Stimulated activated naive CD4-positive, alpha-beta T cell (primary cell): ENCODE measurements around the gene KBTBD13.
"Not testable (repeated sequence)": the region's sequence is repeated elsewhere in the genome, so short reads cannot be mapped to it uniquely, and the experiment has no call there.

ENCODE experiments used
- DNase-seq, 6 experiments: peaks; one replicate each; lab custom pipeline; 2025; lab: John Stamatoyannopoulos, UW

Gene KBTBD13

GRCh38 chr15:65076486-65077290 is at the start of gene KBTBD13:
Gene KBTBD13 (plus strand): TSS chr15:65076746. CDS start chr15:65076816, 70 bp downstream.
- no peak for DNase-seq

GRCh38 chr15:65026756-65027155 is 49.8 kb upstream of the KBTBD13 start:
- no peak for DNase-seq

DNA sequence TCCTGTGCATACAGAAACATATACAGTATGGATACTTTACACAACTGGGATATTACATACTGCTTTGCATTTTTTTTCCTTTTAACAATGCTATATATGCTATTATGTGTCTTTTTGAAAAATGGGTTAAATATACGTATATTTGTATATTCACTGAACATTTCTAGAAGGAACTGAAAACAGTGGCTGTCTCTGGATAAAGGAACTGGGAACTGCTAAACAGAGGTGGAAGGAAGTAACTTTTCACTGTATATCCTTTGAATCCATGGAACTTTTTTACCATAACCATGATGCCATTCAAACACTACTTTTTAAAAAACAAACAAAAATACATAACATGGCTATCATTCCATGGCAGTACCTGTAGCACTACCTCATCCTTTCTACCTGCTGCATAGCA is 49.0 kb upstream of the KBTBD13 start:
- no peak for DNase-seq

- peak in 2 of 6 experiments; percentile 4 to 9 for DNase-seq
Measured at GRCh38 chr15:65028338-65028737, 48.2 kb upstream of the KBTBD13 start.

DNA sequence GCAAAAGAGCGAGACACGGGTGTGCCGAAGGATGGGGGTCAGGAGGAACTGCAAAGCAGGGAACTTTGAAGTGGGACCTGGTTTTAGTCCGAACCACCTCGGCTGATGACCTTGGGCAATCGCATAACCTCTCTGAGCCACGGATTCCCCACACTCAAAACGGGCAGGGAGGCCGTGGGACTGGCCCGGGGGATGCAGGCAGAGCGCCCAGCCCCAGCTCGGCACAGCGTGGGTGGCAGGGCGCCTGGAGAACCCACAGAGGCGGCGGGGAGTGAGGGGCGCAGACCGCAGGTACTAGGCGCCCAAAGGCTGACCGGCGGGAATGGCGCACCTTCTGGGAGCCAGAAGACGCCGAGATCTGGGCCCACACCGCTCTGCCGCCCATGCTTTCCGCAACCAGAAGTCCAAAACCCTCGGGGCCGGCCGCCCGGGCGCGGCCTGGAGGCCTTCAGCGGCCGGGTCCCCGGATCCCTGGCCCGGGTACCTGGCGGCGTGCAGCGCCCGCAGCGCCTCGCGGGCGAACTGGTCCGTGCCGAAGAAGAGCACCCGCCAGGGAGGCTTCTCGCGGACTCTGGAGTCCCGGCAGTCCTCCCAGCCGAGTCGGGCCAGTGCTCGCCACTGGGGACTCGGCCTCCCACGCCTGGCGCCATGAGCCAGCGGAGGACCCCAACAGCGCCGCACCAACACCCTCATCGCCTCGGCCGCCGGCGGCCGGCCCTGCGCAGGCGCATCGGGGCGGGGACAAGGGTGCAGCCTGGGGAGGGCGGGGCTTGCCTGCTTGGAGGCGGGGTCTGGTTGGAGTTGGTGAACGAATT is 47.4 kb upstream of the KBTBD13 start, which contains the start of gene MTFMT:
TSS of gene MTFMT (minus strand) at position 719 of the 815 bp plus-strand sequence. CDS start at position 693, 26 bp downstream.
- peak; percentile 66 to 90 (median 87) for DNase-seq

DNA sequence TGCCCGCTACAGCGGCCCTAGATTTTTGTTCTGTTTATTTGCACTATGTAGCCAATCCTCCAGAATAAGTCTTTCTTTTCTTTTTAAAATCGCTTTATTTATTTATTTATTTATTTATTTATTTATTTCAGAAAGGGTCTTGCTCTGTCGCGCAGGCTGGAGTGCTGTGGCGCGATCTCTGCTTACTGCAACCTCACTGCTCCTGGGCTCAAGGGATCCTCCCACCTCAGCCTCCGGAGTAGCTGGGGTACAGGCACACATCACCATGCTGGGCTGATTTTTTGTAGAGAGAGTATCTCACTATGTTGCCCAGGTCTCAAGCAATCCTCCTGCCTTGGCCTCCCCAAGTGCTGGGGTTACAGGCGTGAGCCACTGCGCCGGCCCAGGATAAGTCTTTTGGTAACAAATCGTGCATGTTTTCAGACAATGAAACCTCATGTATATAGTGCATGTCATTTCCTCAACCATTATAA is 46.8 kb upstream of the KBTBD13 start:
- DNase-seq, result no peak

DNA sequence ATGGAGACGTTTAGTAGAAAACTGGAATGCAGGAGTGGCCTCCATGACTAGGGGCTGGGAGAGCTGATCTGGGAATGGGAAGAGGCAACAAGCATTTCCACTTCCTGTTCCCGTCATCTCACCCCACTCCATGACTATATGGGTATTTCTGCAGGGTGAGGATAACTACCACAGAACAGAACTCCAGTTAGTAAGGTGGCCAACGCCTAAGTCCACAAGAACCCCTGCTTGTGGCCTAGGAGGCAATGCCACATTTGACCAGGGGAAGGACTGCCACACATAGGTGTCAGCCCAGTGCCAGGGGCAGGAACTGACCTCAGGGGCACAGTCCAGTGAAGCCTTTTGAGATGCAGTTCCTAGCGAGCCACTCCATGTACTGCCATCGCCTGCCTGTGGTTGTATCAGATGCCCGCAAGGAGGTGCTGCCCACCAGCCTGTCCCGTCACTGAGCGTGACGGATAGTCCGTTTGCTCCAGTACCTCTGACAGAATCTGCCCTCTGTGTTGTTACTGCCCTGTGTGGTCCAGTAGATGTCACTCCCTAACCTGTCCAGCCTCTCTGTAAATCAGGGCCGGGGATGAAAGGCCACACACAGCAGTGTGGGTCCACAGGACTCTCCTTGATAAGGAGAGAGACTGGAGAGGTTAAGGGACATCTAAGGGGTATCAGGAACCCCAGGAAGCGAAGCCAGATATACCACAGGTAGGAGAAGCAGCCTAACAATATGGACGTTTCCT is 43.6 kb upstream of the KBTBD13 start:
- peak in 3 of 6 experiments; percentile 9 to 12 (median 11) for DNase-seq

- peak in 2 of 6 experiments; percentile 40 to 45 for DNase-seq
Measured at GRCh38 chr15:65033659-65034269, 42.8 kb upstream of the KBTBD13 start.

DNA sequence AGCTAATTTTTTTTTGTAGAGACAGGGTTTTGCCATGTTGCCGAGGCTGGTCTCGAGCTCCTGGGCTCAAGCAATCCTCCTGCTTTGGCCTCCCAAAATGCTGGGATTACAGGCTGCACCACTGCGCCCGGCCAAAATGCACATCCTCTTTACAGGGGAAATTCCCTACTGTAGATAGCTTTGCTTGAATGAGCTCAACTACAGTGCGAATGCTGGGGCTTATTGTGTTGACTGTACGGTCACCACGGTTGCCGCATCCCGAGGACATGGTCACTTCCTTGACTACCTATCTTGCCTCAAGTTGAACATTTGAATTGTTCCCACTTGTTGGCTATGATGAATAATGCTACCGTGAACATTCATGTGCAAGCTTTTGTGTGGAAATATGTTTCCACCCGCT is 41.8 kb upstream of the KBTBD13 start:
- DNase-seq, result no peak

GRCh38 chr15:65037309-65037708 is 39.2 kb upstream of the KBTBD13 start:
- DNase-seq, result no peak

DNA sequence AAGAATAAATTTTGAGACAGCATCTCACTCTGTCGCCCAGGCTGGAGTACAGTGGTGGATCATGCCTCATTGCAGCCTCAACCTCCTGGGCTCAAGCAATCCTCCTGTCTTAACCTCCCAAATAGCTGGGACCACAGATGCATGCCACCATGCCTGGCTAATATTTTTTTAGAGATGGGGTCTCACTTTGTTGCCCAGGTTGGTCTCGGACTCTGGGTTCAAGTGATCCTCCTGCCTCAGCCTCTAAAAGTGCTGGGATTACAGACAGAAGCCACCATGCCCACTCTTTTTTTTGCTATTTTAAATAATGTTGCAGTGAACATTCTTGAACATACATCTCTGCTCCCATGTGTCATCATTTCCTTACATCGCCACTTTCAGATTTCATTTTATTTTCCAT is 38.1 kb upstream of the KBTBD13 start:
- no peak for DNase-seq

DNA sequence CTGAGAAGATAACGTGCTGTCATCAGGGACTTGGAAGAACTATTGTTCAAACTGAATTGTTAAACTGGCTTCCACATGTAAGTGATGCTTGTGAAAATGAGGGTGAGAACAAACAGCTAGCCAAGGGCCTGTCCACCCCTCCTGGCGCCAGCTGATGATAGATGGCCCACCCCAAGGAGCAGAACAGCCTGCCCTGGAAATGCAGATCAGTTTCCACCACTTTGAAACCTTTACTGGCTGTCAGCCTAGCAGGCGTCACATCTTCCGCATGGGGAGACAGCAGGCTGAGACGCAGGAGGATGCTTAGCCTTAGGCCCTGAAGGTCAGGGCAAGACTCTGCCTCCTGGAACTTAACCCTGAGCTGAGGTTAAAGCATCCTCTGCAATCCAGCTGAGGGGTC is 37.7 kb upstream of the KBTBD13 start:
- no peak for DNase-seq

DNA sequence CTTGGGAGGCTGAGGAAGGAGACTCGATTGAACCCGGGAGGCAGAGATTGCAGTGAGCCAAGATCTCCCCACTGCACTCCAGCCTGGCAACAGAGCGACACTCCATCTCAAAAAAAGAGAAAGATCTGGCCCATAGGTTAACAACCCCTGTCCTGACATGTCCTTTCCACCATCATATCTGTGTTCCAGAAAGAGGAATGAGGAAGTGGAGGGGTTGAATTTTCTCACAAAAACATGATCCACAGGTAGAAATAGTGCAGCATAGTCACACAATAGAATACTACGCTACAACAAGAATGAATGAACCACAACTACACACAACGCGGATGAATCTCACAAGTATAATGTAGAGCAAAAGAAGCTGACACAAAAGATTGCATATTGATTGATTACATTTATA is 36.1 kb upstream of the KBTBD13 start:
- DNase-seq, result no peak

GRCh38 chr15:65041787-65042186 is 34.8 kb upstream of the KBTBD13 start:
- no peak for DNase-seq

DNA sequence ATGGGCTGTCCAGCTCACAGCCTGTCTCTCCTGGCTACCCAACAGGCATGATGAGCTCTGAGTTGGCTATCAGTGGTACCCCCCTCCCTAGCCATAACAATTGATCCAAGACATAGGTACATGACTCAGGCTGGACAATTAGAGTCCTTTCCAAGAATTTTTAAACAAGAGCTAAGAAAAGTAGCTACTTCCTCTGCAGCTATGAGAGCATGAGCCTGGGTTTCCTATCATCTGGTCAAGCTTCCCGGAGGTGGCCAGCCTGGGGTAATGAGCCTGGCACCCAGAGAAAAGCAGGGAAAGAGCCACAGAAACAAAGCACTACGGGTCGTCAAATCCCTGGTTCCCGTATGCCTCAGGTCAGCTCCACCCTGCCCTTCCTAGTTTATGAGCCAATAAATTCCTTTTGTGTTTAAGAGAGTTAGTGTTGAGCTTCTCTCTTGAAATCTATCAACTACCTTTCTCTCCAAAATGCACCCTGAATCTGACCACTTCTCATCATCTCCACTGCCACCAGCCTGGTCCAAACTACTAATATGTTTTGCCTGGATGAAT is 33.7 kb upstream of the KBTBD13 start:
- no peak for DNase-seq

GRCh38 chr15:65044218-65044617 is 32.3 kb upstream of the KBTBD13 start:
- not testable (repeated sequence) for DNase-seq

DNA sequence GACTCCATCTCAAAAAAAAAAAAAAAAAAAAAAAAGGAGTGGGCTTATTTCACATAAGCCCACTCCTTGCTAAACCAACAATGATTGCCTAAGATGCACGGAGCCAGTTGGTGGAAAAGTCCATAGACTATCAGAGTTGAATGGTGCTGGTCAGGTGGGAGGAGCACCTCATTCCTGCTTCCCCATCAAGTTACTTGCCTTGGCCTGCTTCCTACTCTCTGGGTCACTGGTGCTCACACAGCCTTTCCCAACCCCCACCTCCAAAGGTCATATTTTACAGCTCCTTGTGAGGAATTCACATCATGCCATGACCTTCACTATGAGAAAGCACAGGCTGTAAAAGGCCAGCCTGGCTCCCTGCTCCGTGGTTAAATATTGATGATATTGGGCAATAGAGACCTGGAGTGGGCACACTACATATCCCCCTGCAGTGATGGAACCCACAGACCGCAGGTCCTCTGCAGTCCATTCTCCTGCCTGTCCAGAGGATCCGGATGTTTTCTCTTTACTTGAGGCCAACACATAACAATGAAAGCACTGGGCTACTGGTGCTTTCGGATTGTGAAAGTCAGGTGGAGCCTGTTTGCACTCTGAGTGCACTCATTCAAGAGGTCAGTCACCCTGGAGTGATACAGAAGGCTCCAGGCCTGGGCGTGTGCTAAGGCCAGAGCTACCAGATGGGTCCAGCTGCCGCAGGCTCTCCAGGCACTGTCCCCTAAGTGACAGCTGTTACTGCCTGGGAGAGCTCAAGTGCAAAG is 31.6 kb upstream of the KBTBD13 start, which contains the start of gene SLC51B:
TSS of gene SLC51B (plus strand) at position 664 of the 758 bp plus-strand sequence. CDS start 4,618 bp downstream, outside the sequence.
- DNase-seq, result no peak

DNA sequence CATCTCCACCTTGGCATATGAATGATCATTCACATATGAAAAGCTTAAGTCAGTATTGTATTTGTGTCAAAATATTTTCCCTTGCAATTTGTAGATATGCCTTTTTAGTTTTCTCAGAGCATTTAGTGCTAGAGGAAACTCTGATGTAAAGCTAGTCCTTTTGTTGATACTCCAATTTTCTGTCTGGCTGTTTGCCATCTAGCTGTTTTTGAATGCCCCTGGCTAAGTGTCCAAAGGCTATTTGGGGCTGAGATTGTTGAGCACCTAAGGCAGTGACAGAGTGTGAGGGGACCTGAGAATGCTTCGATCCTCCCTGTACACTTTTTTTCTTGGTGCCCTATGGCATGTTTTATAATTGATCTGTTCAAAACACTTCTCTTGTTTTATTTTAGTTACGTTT is 28.3 kb upstream of the KBTBD13 start:
- DNase-seq, result no peak

- DNase-seq, result peak; percentile 69 to 86 (median 79)
Measured at GRCh38 chr15:65049418-65049840, 27.1 kb upstream of the KBTBD13 start.

DNA sequence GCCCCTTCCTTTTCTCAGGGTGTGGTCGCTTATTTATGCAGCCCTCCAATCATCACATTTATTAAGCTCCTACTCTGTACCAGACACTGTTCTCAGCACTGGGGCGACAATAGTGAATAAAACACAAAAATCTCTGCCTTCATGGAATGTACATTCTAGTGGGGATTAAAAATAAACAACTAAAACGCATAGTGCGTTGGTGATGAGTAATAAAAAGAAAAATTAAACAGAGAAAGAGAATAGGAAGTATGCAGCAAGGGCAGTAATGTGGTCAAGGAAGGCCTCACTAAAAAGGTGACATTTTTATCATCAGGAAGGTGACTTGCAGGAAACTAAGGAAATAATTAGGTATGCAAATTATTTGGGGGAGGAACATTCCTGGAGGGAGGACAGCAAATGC is 26.3 kb upstream of the KBTBD13 start:
- no peak for DNase-seq
